Activated gamma-delta T cell (primary cell): ENCODE measurements around the gene HAPSTR1.

Source experiments
- DNase-seq: peaks from one replicate; lab custom pipeline; 2025; lab: John Stamatoyannopoulos, UW

HAPSTR1 gene

GRCh38 chr16:9123401-9123800 lies 32.0 kb downstream of the HAPSTR1 start:
- no peak for DNase-seq

- no peak for DNase-seq
These were observed 32.4 kb downstream of the HAPSTR1 start for GRCh38 chr16:9123871-9124270.

GRCh38 chr16:9124444-9124843 lies 33.0 kb downstream of the HAPSTR1 start:
- DNase-seq, result no peak

- no peak for DNase-seq
These were observed 33.6 kb downstream of the HAPSTR1 start for GRCh38 chr16:9124908-9125584.

GRCh38 chr16:9125658-9126505 lies 34.4 kb downstream of the HAPSTR1 start:
- no peak for DNase-seq

- DNase-seq, result no peak
These were observed 35.2 kb downstream of the HAPSTR1 start for GRCh38 chr16:9126609-9127008.

- DNase-seq, result no peak
These were observed 37.2 kb downstream of the HAPSTR1 start for GRCh38 chr16:9128346-9129342.

GRCh38 chr16:9134306-9134705 lies 42.9 kb downstream of the HAPSTR1 start:
- DNase-seq, result no peak

GRCh38 chr16:9134739-9135138 lies 43.3 kb downstream of the HAPSTR1 start:
- DNase-seq, result no peak

- DNase-seq, result no peak
These were observed 44.4 kb downstream of the HAPSTR1 start for GRCh38 chr16:9135797-9136196.

- no peak for DNase-seq
These were observed 45.2 kb downstream of the HAPSTR1 start for GRCh38 chr16:9136596-9136995.

GRCh38 chr16:9138021-9138680 lies 46.7 kb downstream of the HAPSTR1 start:
- DNase-seq, result no peak

GRCh38 chr16:9138731-9139501 lies 47.5 kb downstream of the HAPSTR1 start:
- no peak for DNase-seq

GRCh38 chr16:9139965-9140364 lies 48.5 kb downstream of the HAPSTR1 start:
- DNase-seq, result no peak
